Naive B cell (primary cell): ENCODE data around the gene PRKG1. TPM values are rescaled to one million over a fixed set of nuclear protein-coding genes. Genes with fewer than 3 reads are reported as not detected.
A peak's percentile ranks its signal among the peaks of the same experiment; 100 is the strongest.

ENCODE experiments used
- ATAC-seq, 2 donors: fragments of 150-1000 bp; cut with Tn5 transposase; 2 replicates each; pipeline ENCODE4 v1.10.0; 2021; ENCODE audit warnings: low read depth in 2 of 2, mild to moderate bottlenecking in 2 of 2, moderate library complexity in 2 of 2
- DNase-seq: peaks from one replicate; pipeline ENCODE4 v3.0.0; 2022
- H3K27ac Mint-ChIP-seq, 6 donors: one replicate each; pipeline ENCODE4 v1.8.0; 2020 to 2022; ENCODE audit warnings: mild to moderate bottlenecking in 6 of 6, mixed read lengths in 6 of 6, moderate library complexity in 5 of 6, inconsistent platforms in 2 of 6
- H3K27me3 Mint-ChIP-seq, 3 donors: one replicate each; pipeline ENCODE4 v1.8.0; 2021 to 2022; ENCODE audit warnings: mixed read lengths in 3 of 3, mild to moderate bottlenecking in 1 of 3
- H3K36me3 Mint-ChIP-seq, 2 donors: one replicate each; pipeline ENCODE4 v1.8.0; 2020 to 2022; ENCODE audit warnings: mixed read lengths in 2 of 2, inconsistent platforms in 1 of 2, mild to moderate bottlenecking in 1 of 2
- H3K4me1 Mint-ChIP-seq, 3 donors: one replicate each; pipeline ENCODE4 v1.8.0; 2020 to 2022; ENCODE audit warnings: mixed read lengths in 3 of 3, inconsistent platforms in 1 of 3, mild to moderate bottlenecking in 1 of 3, moderate library complexity in 1 of 3
- H3K4me3 Mint-ChIP-seq, 8 donors: one replicate each; pipeline ENCODE4 v1.8.0; 2020 to 2022; ENCODE audit warnings: mild to moderate bottlenecking in 8 of 8, mixed read lengths in 8 of 8, moderate library complexity in 8 of 8, inconsistent platforms in 2 of 8
- H3K9me3 Mint-ChIP-seq, 7 donors: one replicate each; pipeline ENCODE4 v1.8.0; 2020 to 2022; ENCODE audit warnings: mixed read lengths in 7 of 7, mild to moderate bottlenecking in 5 of 7, inconsistent platforms in 2 of 7, moderate library complexity in 1 of 7
- polyA plus RNA-seq, 6 donors: library from polyadenylated mRNA; unstranded; fragments of 300-500 nt; fragmentation: Illumina TruSeq; gene quantifications; one replicate each; pipeline ENCODE4 v1.2.3, GENCODE V29; 2021; ENCODE audit warnings: low read depth in 6 of 6

Gene PRKG1
- polyA plus RNA-seq, 6 donors from 2014 or later = 0.21 TPM; not detected in 5

GRCh38 chr10:51897560-51897959, 823.3 kb downstream of the PRKG1 start:
- no peak for DNase-seq
- no peaks in the 10 kb centered on the region for H3K36me3 Mint-ChIP-seq

GRCh38 chr10:51900180-51900579, 825.9 kb downstream of the PRKG1 start:
- ATAC-seq = no peak
- no peak overlapping the region for H3K4me3 Mint-ChIP-seq
- no peaks in the 10 kb centered on the region for H3K9me3 Mint-ChIP-seq
- no peak for DNase-seq
- H3K36me3 Mint-ChIP-seq = no peaks in the 10 kb centered on the region
- H3K27ac Mint-ChIP-seq = no peak overlapping the region
- H3K4me1 Mint-ChIP-seq = no peaks in the 10 kb centered on the region
- peaks cover 0 to 3% (median 0%) of the 10 kb centered on the region in 3 donors for H3K27me3 Mint-ChIP-seq

More at GRCh38 chr10:51897560-51897959, 823.3 kb downstream of the PRKG1 start:
- ATAC-seq = no peak
- no peak overlapping the region for H3K27ac Mint-ChIP-seq
- H3K9me3 Mint-ChIP-seq = no peaks in the 10 kb centered on the region
- no peaks in the 10 kb centered on the region for H3K27me3 Mint-ChIP-seq
- H3K4me1 Mint-ChIP-seq = no peaks in the 10 kb centered on the region
- no peak overlapping the region for H3K4me3 Mint-ChIP-seq

GRCh38 chr10:51903675-51904074, 829.4 kb downstream of the PRKG1 start:
- ATAC-seq (no peak), DNase-seq (no peak)
- Mint-ChIP-seq H3K27me3 (peaks cover 0 to 5% (median 4%) of the 10 kb centered on the region in 3 donors), H3K4me3 (no peak overlapping the region), H3K4me1 (no peaks in the 10 kb centered on the region), H3K36me3 (no peaks in the 10 kb centered on the region), H3K27ac (no peak overlapping the region), H3K9me3 (no peaks in the 10 kb centered on the region)

GRCh38 chr10:51905032-51905431, 830.7 kb downstream of the PRKG1 start:
- Mint-ChIP-seq H3K4me3 (no peak overlapping the region), H3K27me3 (peaks cover 0 to 5% (median 4%) of the 10 kb centered on the region in 3 donors), H3K27ac (no peak overlapping the region), H3K9me3 (no peaks in the 10 kb centered on the region), H3K4me1 (no peaks in the 10 kb centered on the region), H3K36me3 (no peaks in the 10 kb centered on the region)
- DNase-seq (no peak), ATAC-seq (no peak)

GRCh38 chr10:51907361-51907760, 833.1 kb downstream of the PRKG1 start:
- ATAC-seq = no peak
- no peak overlapping the region for H3K27ac Mint-ChIP-seq
- no peak for DNase-seq
- H3K4me1 Mint-ChIP-seq = no peaks in the 10 kb centered on the region
- H3K9me3 Mint-ChIP-seq = no peaks in the 10 kb centered on the region
- H3K4me3 Mint-ChIP-seq = no peak overlapping the region
- H3K27me3 Mint-ChIP-seq = peaks cover 0 to 5% (median 4%) of the 10 kb centered on the region in 3 donors
- H3K36me3 Mint-ChIP-seq = no peaks in the 10 kb centered on the region

- peaks cover 0 to 5% (median under 1%) of the 10 kb centered on the region in 3 donors for H3K27me3 Mint-ChIP-seq
- no peaks in the 10 kb centered on the region for H3K36me3 Mint-ChIP-seq
- DNase-seq (no peak), ATAC-seq (no peak)
- H3K4me1 Mint-ChIP-seq = no peaks in the 10 kb centered on the region
- H3K27ac Mint-ChIP-seq = peak overlapping the region in 1 of 6 donors; percentile 8
- H3K4me3 Mint-ChIP-seq = no peak overlapping the region
- H3K9me3 Mint-ChIP-seq = no peaks in the 10 kb centered on the region
Measured at GRCh38 chr10:51910189-51910588, 835.9 kb downstream of the PRKG1 start.

GRCh38 chr10:51910596-51910995, 836.3 kb downstream of the PRKG1 start:
- H3K4me1 Mint-ChIP-seq = no peaks in the 10 kb centered on the region
- no peak for ATAC-seq
- no peak for DNase-seq
- no peaks in the 10 kb centered on the region for H3K36me3 Mint-ChIP-seq
- H3K27ac Mint-ChIP-seq = no peak overlapping the region
- peaks cover 0 to 4% (median 0%) of the 10 kb centered on the region in 3 donors for H3K27me3 Mint-ChIP-seq
- H3K9me3 Mint-ChIP-seq = no peaks in the 10 kb centered on the region
- no peak overlapping the region for H3K4me3 Mint-ChIP-seq

- Mint-ChIP-seq H3K36me3 (no peaks in the 10 kb centered on the region), H3K27ac (peak overlapping the region in 1 of 6 donors; percentile 5), H3K27me3 (no peaks in the 10 kb centered on the region), H3K9me3 (no peaks in the 10 kb centered on the region), H3K4me1 (no peaks in the 10 kb centered on the region), H3K4me3 (no peak overlapping the region)
- no peak for DNase-seq
- ATAC-seq = no peak
Measured at GRCh38 chr10:51911723-51912122, 837.4 kb downstream of the PRKG1 start.

GRCh38 chr10:51915031-51915542, 840.8 kb downstream of the PRKG1 start:
- Mint-ChIP-seq H3K27me3 (no peaks in the 10 kb centered on the region), H3K4me3 (no peak overlapping the region), H3K27ac (no peak overlapping the region), H3K36me3 (no peaks in the 10 kb centered on the region), H3K9me3 (no peaks in the 10 kb centered on the region), H3K4me1 (no peaks in the 10 kb centered on the region)
- no peak for ATAC-seq
- no peak for DNase-seq

GRCh38 chr10:51918440-51918839, 844.2 kb downstream of the PRKG1 start:
- Mint-ChIP-seq H3K27ac (no peak overlapping the region), H3K4me1 (no peaks in the 10 kb centered on the region), H3K27me3 (no peaks in the 10 kb centered on the region), H3K4me3 (no peak overlapping the region), H3K9me3 (no peaks in the 10 kb centered on the region), H3K36me3 (no peaks in the 10 kb centered on the region)
- no peak for DNase-seq
- no peak for ATAC-seq

GRCh38 chr10:51918884-51919325, 844.6 kb downstream of the PRKG1 start:
- no peaks in the 10 kb centered on the region for H3K27me3 Mint-ChIP-seq
- no peaks in the 10 kb centered on the region for H3K9me3 Mint-ChIP-seq
- no peak for DNase-seq
- ATAC-seq = no peak
- no peaks in the 10 kb centered on the region for H3K36me3 Mint-ChIP-seq
- H3K4me1 Mint-ChIP-seq = no peaks in the 10 kb centered on the region
- no peak overlapping the region for H3K27ac Mint-ChIP-seq
- no peak overlapping the region for H3K4me3 Mint-ChIP-seq

GRCh38 chr10:51920672-51921071, 846.4 kb downstream of the PRKG1 start:
- H3K9me3 Mint-ChIP-seq = no peaks in the 10 kb centered on the region
- no peak overlapping the region for H3K27ac Mint-ChIP-seq
- no peak for DNase-seq
- ATAC-seq = no peak
- H3K27me3 Mint-ChIP-seq = no peaks in the 10 kb centered on the region
- H3K4me1 Mint-ChIP-seq = no peaks in the 10 kb centered on the region
- H3K36me3 Mint-ChIP-seq = no peaks in the 10 kb centered on the region
- no peak overlapping the region for H3K4me3 Mint-ChIP-seq

- H3K4me3 Mint-ChIP-seq = no peak overlapping the region
- H3K27ac Mint-ChIP-seq = no peak overlapping the region
- no peaks in the 10 kb centered on the region for H3K27me3 Mint-ChIP-seq
- no peaks in the 10 kb centered on the region for H3K9me3 Mint-ChIP-seq
- ATAC-seq = no peak
- DNase-seq = no peak
- H3K36me3 Mint-ChIP-seq = no peaks in the 10 kb centered on the region
- H3K4me1 Mint-ChIP-seq = no peaks in the 10 kb centered on the region
Measured at GRCh38 chr10:51924359-51924758, 850.1 kb downstream of the PRKG1 start.

- DNase-seq = no peak
- H3K4me3 Mint-ChIP-seq = no peak overlapping the region
- no peaks in the 10 kb centered on the region for H3K27me3 Mint-ChIP-seq
- no peak for ATAC-seq
- no peaks in the 10 kb centered on the region for H3K9me3 Mint-ChIP-seq
- no peaks in the 10 kb centered on the region for H3K4me1 Mint-ChIP-seq
- no peak overlapping the region for H3K27ac Mint-ChIP-seq
- no peaks in the 10 kb centered on the region for H3K36me3 Mint-ChIP-seq
Measured at GRCh38 chr10:51926337-51926736, 852.0 kb downstream of the PRKG1 start.

- H3K4me3 Mint-ChIP-seq = no peak overlapping the region
- ATAC-seq = no peak
- H3K27ac Mint-ChIP-seq = no peak overlapping the region
Measured at GRCh38 chr10:51928162-51928561, 853.9 kb downstream of the PRKG1 start.

More at GRCh38 chr10:51928162-51928561, 853.9 kb downstream of the PRKG1 start:
- Mint-ChIP-seq H3K27me3 (no peaks in the 10 kb centered on the region), H3K9me3 (no peaks in the 10 kb centered on the region), H3K4me1 (no peaks in the 10 kb centered on the region), H3K36me3 (no peaks in the 10 kb centered on the region)
- DNase-seq = no peak
